ENCODE results near the gene AANAT. TPM values are rescaled to one million over a fixed set of nuclear protein-coding genes. Genes with fewer than 3 reads are reported as not detected.

AANAT gene
- polyA plus RNA-seq, 1 donor: 0.13 TPM

DNA sequence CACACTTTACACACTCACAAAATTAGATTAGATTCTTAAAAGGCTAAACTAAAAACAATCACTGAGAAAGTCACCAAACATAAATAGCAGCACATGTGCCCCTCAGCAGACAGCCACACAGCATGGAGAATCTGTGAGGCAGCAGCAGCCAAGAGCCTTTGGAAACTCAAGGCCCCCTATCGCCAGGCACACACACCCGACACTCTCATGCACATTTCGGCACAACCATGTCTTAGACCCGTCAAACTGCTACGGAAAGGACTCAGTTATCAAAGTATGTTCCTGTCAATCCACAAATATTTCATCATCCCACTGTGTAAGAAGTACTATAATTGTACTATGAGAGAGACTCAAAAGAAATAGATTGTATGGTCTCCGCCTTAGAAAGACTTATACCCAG is 35.4 kb upstream of the AANAT start:
- Histone ChIP-seq H3K9me3 (ENCODE audit: control insufficient read depth, low read depth, low read length) (no peaks in the 10 kb centered on the region), H3K27me3 (ENCODE audit: control insufficient read depth, insufficient read depth, low read length) (no peaks in the 10 kb centered on the region), H3K27ac (ENCODE audit: low read length) (no peak overlapping the region), H3K4me1 (ENCODE audit: control insufficient read depth, insufficient read depth, low read length) (no peaks in the 10 kb centered on the region), H3K4me3 (ENCODE audit: low read length) (no peak overlapping the region), H3K36me3 (ENCODE audit: control insufficient read depth, insufficient read depth, low read length) (no peaks in the 10 kb centered on the region)
- WGBS (ENCODE audit: insufficient coverage, low lambda C conversion rate): 100% methylated on average over 2 of the region's 6 CpGs
- DNase-seq: no peak

GRCh38 chr17:76432712-76433336 is 34.6 kb upstream of the AANAT start:
- WGBS (ENCODE audit: insufficient coverage, low lambda C conversion rate): 100% methylated on average over 3 of the region's 3 CpGs
- no peaks in the 10 kb centered on the region for H3K27me3 ChIP-seq (ENCODE audit: control insufficient read depth, insufficient read depth, low read length)

GRCh38 chr17:76433693-76434092 is 33.7 kb upstream of the AANAT start:
- Histone ChIP-seq H3K27ac (ENCODE audit: low read length) (no peak overlapping the region), H3K4me3 (ENCODE audit: low read length) (no peak overlapping the region), H3K36me3 (ENCODE audit: control insufficient read depth, insufficient read depth, low read length) (no peaks in the 10 kb centered on the region), H3K27me3 (ENCODE audit: control insufficient read depth, insufficient read depth, low read length) (no peaks in the 10 kb centered on the region), H3K4me1 (ENCODE audit: control insufficient read depth, insufficient read depth, low read length) (no peaks in the 10 kb centered on the region), H3K9me3 (ENCODE audit: control insufficient read depth, low read depth, low read length) (no peaks in the 10 kb centered on the region)
- no peak for DNase-seq
- 100% methylated on average over 3 of the region's 9 CpGs for WGBS (ENCODE audit: insufficient coverage, low lambda C conversion rate)

More at GRCh38 chr17:76432712-76433336, 34.6 kb upstream of the AANAT start:
- Histone ChIP-seq H3K4me1 (ENCODE audit: control insufficient read depth, insufficient read depth, low read length) (no peaks in the 10 kb centered on the region), H3K27ac (ENCODE audit: low read length) (no peak overlapping the region), H3K9me3 (ENCODE audit: control insufficient read depth, low read depth, low read length) (no peaks in the 10 kb centered on the region), H3K36me3 (ENCODE audit: control insufficient read depth, insufficient read depth, low read length) (no peaks in the 10 kb centered on the region), H3K4me3 (ENCODE audit: low read length) (no peak overlapping the region)
- no peak for DNase-seq

GRCh38 chr17:76434870-76435269 is 32.5 kb upstream of the AANAT start:
- H3K9me3 ChIP-seq (ENCODE audit: control insufficient read depth, low read depth, low read length): no peaks in the 10 kb centered on the region
- no peaks in the 10 kb centered on the region for H3K36me3 ChIP-seq (ENCODE audit: control insufficient read depth, insufficient read depth, low read length)
- DNase-seq: no peak
- H3K4me3 ChIP-seq (ENCODE audit: low read length): no peak overlapping the region
- H3K27ac ChIP-seq (ENCODE audit: low read length): no peak overlapping the region
- H3K27me3 ChIP-seq (ENCODE audit: control insufficient read depth, insufficient read depth, low read length): no peaks in the 10 kb centered on the region
- H3K4me1 ChIP-seq (ENCODE audit: control insufficient read depth, insufficient read depth, low read length): no peaks in the 10 kb centered on the region
- no CpG with 5 or more reads among the region's 7 CpGs for WGBS (ENCODE audit: insufficient coverage, low lambda C conversion rate)

- H3K36me3 ChIP-seq (ENCODE audit: control insufficient read depth, insufficient read depth, low read length): no peaks in the 10 kb centered on the region
- H3K27me3 ChIP-seq (ENCODE audit: control insufficient read depth, insufficient read depth, low read length): no peaks in the 10 kb centered on the region
- H3K9me3 ChIP-seq (ENCODE audit: control insufficient read depth, low read depth, low read length): no peaks in the 10 kb centered on the region
- no peaks in the 10 kb centered on the region for H3K4me1 ChIP-seq (ENCODE audit: control insufficient read depth, insufficient read depth, low read length)
- no peak for DNase-seq
- no peak overlapping the region for H3K27ac ChIP-seq (ENCODE audit: low read length)
- no peak overlapping the region for H3K4me3 ChIP-seq (ENCODE audit: low read length)
- WGBS (ENCODE audit: insufficient coverage, low lambda C conversion rate): no CpG with 5 or more reads among the region's 11 CpGs
These were observed 31.7 kb upstream of the AANAT start for GRCh38 chr17:76435751-76436150.

- 76% methylated on average over 5 of the region's 13 CpGs for WGBS (ENCODE audit: insufficient coverage, low lambda C conversion rate)
- DNase-seq: no peak
- H3K4me1 ChIP-seq (ENCODE audit: control insufficient read depth, insufficient read depth, low read length): no peaks in the 10 kb centered on the region
These were observed 29.7 kb upstream of the AANAT start for GRCh38 chr17:76437467-76438402.

DNA sequence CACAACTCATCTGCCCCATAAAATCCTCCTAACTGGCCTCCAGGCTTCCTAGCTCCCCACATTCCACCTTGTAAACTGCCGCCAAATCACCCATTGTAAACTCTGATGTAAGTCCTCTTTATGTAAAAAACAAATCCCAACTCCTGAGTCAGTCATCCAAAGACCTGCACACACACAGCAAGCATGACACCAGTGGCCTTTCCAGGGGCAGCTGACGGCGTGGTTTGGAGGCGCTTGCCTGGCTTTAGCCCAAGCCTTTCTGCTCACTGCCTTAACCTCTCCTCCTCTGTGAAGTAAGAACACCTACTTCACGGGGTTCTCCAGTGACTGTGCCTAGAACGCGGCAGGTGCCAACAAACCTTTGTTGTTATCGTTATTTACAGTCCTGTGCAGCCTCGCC is 28.5 kb upstream of the AANAT start:
- 93% methylated on average over 3 of the region's 9 CpGs for WGBS (ENCODE audit: insufficient coverage, low lambda C conversion rate)
- Histone ChIP-seq H3K27me3 (ENCODE audit: control insufficient read depth, insufficient read depth, low read length) (no peaks in the 10 kb centered on the region), H3K4me1 (ENCODE audit: control insufficient read depth, insufficient read depth, low read length) (no peaks in the 10 kb centered on the region), H3K36me3 (ENCODE audit: control insufficient read depth, insufficient read depth, low read length) (no peaks in the 10 kb centered on the region), H3K4me3 (ENCODE audit: low read length) (no peak overlapping the region), H3K9me3 (ENCODE audit: control insufficient read depth, low read depth, low read length) (no peaks in the 10 kb centered on the region), H3K27ac (ENCODE audit: low read length) (no peak overlapping the region)
- DNase-seq: no peak

More at GRCh38 chr17:76437467-76438402, 29.7 kb upstream of the AANAT start:
- Histone ChIP-seq H3K27me3 (ENCODE audit: control insufficient read depth, insufficient read depth, low read length) (no peaks in the 10 kb centered on the region), H3K27ac (ENCODE audit: low read length) (no peak overlapping the region), H3K4me3 (ENCODE audit: low read length) (no peak overlapping the region), H3K36me3 (ENCODE audit: control insufficient read depth, insufficient read depth, low read length) (no peaks in the 10 kb centered on the region), H3K9me3 (ENCODE audit: control insufficient read depth, low read depth, low read length) (no peaks in the 10 kb centered on the region)

GRCh38 chr17:76439314-76439928 is 28.0 kb upstream of the AANAT start:
- Histone ChIP-seq H3K4me1 (ENCODE audit: control insufficient read depth, insufficient read depth, low read length) (no peaks in the 10 kb centered on the region), H3K4me3 (ENCODE audit: low read length) (no peak overlapping the region), H3K9me3 (ENCODE audit: control insufficient read depth, low read depth, low read length) (no peaks in the 10 kb centered on the region), H3K36me3 (ENCODE audit: control insufficient read depth, insufficient read depth, low read length) (no peaks in the 10 kb centered on the region), H3K27me3 (ENCODE audit: control insufficient read depth, insufficient read depth, low read length) (no peaks in the 10 kb centered on the region), H3K27ac (ENCODE audit: low read length) (no peak overlapping the region)
- no peak for DNase-seq
- WGBS (ENCODE audit: insufficient coverage, low lambda C conversion rate): 100% methylated on average over 1 of the region's 6 CpGs

GRCh38 chr17:76440751-76441362 is 26.5 kb upstream of the AANAT start:
- Histone ChIP-seq H3K4me3 (ENCODE audit: low read length) (no peak overlapping the region), H3K27ac (ENCODE audit: low read length) (no peak overlapping the region), H3K9me3 (ENCODE audit: control insufficient read depth, low read depth, low read length) (no peaks in the 10 kb centered on the region), H3K27me3 (ENCODE audit: control insufficient read depth, insufficient read depth, low read length) (no peaks in the 10 kb centered on the region), H3K4me1 (ENCODE audit: control insufficient read depth, insufficient read depth, low read length) (no peaks in the 10 kb centered on the region), H3K36me3 (ENCODE audit: control insufficient read depth, insufficient read depth, low read length) (no peaks in the 10 kb centered on the region)
- no CpG with 5 or more reads among the region's 2 CpGs for WGBS (ENCODE audit: insufficient coverage, low lambda C conversion rate)
- DNase-seq: no peak

GRCh38 chr17:76441686-76442340 is 25.6 kb upstream of the AANAT start:
- Histone ChIP-seq H3K36me3 (ENCODE audit: control insufficient read depth, insufficient read depth, low read length) (no peaks in the 10 kb centered on the region), H3K27me3 (ENCODE audit: control insufficient read depth, insufficient read depth, low read length) (no peaks in the 10 kb centered on the region), H3K27ac (ENCODE audit: low read length) (no peak overlapping the region), H3K4me3 (ENCODE audit: low read length) (no peak overlapping the region), H3K9me3 (ENCODE audit: control insufficient read depth, low read depth, low read length) (no peaks in the 10 kb centered on the region), H3K4me1 (ENCODE audit: control insufficient read depth, insufficient read depth, low read length) (no peaks in the 10 kb centered on the region)
- no peak for DNase-seq
- WGBS (ENCODE audit: insufficient coverage, low lambda C conversion rate): no CpG with 5 or more reads among the region's 13 CpGs

Data from large intestine (tissue), 3 donors.